HG03175 (cell line): Measurements from ENCODE around the gene SHE.
"Not testable (repeated sequence)": the region's sequence is repeated elsewhere in the genome, so short reads cannot be mapped to it uniquely, and the experiment has no call there.

ENCODE experiments used
- ATAC-seq: cut with Tn5 transposase; IDR thresholded peaks from one replicate; pipeline ENCODE4 v1.9.1; 2021; ENCODE audit warnings: mild to moderate bottlenecking, moderate library complexity; ENCODE audit not compliant: unreplicated experiment

SHE gene

DNA sequence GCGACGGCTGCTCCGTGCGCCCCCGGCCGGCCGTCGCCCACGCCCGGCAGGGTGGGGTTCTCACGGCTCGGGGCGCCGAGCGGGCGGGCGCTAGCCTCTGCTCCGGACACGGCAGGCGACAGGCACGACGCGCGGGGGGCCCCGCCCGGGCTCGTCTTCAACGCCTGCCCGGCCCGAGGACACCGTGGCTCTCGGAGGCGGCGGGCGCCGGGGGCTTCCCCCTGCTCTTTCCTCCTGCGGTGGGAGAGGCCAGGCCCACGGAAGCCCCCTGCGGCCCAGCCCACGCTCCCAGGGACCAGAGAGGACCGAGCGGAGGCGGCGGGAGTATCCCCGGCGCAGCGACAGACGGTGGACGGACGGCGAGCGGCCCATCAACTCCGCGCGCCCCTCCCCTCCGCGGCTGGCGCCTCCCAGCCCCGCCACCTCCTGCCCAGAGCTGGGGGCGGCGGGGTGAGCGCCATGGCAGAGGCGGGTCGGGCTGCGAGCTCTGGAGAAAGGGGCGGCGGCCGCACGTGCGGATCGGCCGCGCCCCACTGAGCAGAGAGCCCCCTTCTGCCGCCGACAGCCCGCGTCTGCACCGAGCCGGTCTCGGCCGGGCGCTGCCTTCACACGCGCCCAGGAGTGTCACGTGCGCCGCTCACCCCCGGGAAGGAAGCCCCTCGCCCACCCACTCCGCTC, at the start of gene SHE, which contains the start of gene TDRD10:
Gene SHE, minus strand, starts transcription at position 347 of the 678 bp plus-strand sequence. CDS start 386 bp downstream, outside the sequence.
Gene TDRD10, plus strand, starts transcription at position 154 of the 678 bp plus-strand sequence. CDS start 4,685 bp downstream, outside the sequence.
- no peak for ATAC-seq

- no peak for ATAC-seq
Observed at GRCh38 chr1:154551474-154551873, 49.3 kb upstream of the SHE start.

- no peak for ATAC-seq
Observed at GRCh38 chr1:154550657-154551056, 48.4 kb upstream of the SHE start.

DNA sequence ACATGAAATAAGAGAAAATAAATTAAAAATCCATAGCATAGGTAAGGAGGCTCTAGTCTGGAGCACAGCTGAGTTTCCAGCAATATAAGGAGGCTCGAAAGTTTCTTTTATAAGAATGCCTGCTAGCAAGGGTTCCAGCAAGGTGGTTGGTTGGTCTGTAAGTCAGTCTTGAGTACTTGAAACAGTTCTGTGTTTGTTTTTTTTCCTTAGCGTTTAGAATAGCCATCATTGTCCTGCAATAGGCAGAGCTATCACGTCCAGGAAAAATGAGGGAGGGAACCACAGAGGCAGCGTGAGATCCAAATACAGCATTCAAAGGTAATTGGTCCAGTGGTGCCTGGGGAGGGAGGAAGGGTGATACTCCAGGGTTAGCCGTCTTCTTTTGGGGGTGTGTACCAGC, 47.9 kb upstream of the SHE start:
- no peak for ATAC-seq

DNA sequence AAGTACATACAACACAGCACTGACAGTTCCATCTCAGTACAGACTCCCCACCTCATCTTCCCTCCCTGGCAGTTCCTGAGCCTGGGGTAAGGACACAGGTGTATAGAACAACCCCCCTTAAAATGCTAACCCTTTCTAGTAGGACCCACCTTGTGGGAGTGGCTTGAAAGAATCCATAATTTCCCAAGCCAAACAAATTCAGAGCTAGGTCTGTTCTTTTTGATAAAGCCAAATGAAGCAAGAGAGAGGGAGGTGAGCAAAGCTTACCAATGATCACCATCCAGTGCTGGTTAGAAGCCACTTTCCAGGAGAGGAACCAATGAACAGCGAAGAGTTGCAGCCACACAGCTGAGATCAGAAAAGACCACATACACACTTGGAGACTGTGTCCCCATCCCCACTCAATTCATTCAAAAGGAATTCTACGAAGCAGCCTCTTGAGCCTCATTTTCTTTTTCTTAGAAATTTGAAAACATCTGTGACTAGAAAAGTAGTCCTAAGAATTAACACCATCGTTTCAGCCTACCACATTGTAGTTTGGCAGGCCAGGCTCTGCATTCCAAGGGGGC, 47.1 kb upstream of the SHE start:
- no peak for ATAC-seq

GRCh38 chr1:154548028-154548427, 45.8 kb upstream of the SHE start:
- no peak for ATAC-seq

GRCh38 chr1:154547105-154547732, 45.0 kb upstream of the SHE start:
- ATAC-seq: no peak

GRCh38 chr1:154546264-154547063, 44.3 kb upstream of the SHE start:
- ATAC-seq: no peak

GRCh38 chr1:154541231-154541630, 39.0 kb upstream of the SHE start:
- ATAC-seq: no peak

DNA sequence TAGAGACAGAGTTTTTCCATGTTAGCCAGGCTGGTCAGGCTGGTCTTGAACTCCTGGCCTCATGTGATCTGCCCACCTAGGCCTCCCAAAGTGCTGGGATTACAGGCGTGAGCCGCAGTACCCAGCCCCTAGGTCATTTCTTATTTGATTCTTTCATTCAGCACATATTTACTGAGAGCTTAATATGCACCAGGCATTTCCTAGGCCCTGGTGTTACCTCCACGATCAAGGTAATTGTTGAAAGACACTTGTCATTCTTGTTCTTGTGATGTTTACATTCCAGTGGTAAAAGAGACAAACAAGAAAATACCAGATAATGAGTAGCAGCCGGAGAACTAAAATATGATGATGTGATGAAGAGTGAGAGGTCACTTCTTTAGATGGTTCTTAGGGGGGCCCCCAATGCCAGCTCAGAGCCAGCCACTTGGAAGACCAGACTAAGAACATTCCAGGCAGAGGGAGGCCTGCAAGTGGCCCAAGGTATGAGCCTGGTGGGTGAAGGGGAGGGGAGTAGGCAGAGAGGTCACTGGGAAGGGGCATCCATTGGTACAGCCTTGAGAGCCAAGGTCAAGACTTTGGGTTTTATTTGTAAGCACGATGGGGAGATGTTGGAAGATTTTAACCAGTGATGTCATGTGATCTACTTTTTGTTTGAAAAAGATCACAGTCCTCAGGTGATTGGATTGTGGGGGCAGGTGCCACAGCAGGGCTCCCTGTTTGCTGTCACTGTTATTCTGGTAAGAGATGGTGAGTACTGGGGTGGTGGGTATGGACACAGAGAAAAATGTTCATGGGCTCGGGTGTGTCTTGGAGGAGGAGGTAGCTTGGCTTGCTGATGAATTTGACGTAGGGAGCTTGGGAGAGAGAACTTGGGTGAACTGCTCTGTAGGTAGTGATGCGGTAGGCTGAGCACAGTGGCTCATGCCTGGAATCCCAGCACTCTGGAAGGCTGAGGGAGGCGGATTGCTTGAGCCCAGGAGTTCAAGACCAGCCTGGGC, 37.6 kb upstream of the SHE start:
- no peak for ATAC-seq

DNA sequence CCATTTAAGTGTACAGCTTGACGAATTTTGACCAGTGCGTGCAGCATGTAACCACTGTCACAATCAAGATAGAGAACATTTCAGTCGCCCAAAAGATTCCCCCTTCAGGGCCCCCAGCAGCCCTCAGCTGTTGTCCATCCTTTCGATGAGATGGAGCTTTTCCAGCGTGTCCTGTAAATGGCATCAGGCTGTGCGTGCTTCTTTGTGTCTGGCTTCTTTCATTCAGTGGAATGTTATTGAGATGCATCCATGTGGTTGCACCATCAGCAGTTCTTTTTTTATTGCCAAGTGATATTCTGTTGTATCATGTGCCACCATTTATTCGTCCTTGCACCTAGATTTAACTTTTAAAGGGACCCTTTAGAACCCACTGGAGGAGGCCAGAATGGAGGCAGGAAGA, 34.4 kb upstream of the SHE start:
- ATAC-seq: no peak

DNA sequence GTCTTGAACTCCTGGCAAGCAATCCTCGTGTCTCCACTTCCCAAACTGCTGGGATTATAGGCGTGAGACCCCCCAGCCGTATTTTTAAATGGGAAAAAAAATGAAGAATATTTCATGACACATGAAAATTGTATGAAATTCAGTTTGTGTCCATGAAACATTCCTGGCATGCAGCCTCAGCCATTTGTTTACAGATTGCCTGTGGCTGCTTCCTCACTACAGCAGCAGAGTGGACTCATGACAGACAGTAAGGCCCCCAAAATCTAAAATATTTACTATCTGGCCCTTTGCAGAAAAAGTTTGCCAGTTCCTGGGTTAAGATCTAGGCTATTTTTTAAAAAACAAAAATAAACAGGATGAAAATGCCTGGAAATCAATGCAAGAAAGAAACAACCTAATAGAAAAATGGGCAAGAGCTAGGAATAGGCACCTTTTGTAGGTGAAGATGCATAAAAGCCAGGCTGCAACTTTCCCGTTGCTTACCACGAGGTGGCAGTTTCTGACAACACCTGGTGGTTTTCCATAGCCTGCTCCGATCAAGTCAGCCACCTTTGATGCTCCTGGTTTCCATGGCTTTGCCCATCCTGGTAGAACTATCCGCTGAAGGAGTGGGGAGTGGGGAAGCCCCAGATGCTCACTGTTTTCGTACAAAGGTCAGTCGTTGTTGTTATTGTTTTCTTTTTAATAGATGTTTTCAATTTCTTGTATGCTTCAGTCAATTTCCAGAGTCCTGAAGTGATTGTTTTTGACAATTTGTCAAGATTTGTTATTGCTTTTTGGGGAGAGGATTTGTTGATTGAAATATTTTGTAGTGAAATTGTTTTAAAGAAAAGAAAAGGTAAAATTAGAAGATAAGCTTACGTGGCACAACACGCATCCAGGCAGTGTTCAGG, 32.0 kb upstream of the SHE start:
- no peak for ATAC-seq

DNA sequence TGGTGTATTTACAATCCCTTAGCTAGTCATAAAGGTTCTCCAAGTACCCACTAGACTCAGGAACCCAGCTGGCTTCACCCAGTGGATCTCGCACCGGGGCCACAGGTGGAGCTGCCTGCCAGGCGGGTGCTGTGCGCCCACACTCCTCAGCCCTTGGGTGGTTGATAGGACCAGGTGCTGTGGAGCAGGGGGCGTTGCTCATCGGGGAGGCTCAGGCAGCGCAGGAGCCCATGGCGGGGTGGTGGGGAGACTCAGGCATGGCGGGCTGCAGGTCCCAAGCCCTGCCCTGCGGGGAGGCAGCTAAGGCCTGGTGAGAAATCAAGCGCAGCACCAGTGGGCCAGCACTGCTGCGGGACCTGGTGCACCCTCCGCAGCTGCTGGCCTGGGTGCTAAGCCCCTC, 29.7 kb upstream of the SHE start:
- not testable (repeated sequence) for ATAC-seq

DNA sequence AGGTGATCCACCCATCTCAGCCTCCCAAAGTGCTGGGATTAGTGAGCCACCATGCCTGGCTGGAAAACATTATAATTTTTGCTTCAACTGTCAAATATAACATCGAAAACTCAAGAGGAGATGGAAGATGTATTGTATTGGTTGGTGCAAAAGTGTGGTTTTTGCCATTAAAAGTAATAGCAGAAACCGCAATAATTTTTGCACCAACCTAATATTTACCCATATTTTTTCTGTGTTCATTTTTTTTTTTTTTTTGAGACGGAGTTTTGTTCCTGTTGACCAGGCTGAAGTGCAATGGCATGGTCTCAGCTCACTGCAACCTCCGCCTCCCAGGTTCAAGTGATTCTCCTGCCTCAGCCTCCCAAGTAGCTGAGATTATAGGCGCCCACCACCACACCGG, 27.1 kb upstream of the SHE start:
- ATAC-seq: no peak

- ATAC-seq: no peak
Observed at GRCh38 chr1:154527192-154527591, 25.0 kb upstream of the SHE start.

GRCh38 chr1:154524881-154525280, 22.7 kb upstream of the SHE start:
- no peak for ATAC-seq

- no peak for ATAC-seq
Observed at GRCh38 chr1:154521695-154522094, 19.5 kb upstream of the SHE start.

GRCh38 chr1:154520333-154520732, 18.1 kb upstream of the SHE start:
- ATAC-seq: no peak

DNA sequence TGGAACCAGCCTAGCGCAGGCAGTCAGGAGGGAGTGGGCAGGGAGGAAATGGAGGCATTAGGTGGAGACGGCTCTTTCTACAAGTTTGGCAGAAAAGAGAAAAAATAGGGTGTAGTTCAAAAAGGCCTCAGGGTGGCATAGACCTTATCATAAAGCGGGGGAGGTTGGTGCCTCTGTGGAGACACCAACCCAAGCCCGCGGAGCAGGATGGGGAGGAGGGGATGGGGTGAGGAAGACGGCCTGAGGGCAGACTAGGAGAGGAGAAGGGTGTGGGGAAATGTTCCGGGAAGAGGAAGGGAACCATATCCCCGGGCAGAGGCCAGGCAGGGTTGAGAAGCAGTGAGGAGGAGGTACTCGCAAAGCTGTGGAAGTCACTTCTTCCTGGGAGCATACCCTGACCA, 17.4 kb upstream of the SHE start:
- ATAC-seq: no peak
